ENCODE measurements around the gene CLUH. TPM values are rescaled to one million over a fixed set of nuclear protein-coding genes. Genes with fewer than 3 reads are reported as not detected.

The CLUH gene
- total RNA-seq, 2 donors from 2014 or later = 68.5 to 137 TPM

DNA sequence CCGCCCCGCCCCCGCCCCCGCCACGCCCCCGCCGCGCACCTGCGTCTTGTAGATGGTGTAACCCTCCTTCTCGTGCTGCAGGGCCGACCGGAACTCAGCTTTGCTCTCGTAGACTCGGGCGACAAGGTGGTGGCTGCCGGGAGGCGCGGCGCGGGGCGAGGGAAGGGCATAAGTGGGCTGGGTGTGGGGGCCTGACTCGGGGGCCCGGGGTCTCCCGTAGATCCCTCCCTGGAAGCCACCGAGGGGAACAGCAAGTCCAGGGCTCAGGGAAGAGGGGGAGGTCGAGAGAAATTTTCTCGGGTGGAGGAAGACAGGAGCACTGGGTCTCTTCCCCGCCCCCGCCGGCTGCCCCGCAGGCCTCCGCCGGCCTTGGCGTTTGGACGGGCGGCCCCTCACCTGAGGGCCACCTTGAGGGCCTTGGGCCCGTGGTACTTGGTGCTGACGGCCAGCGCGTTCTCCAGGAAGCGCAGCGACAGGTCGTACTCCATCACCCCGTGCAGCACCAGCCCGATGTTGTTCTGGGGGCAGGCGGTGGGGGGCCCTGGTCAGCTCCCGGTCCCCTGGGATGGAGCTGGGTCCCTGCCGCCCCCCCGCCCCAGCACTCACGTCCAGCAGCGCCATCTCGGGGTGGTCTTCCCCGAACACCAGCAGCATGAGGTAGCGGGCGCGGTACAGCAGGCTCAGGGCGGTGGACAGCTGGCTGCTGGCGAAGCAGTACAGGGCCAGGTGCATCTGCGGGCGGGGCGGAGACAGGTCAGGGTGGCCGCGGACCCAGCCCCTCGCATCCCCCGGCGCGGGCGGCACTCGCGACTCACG is 19.4 kb downstream of the CLUH start:
- no peak overlapping the region for H3K27ac ChIP-seq
- no peaks in the 10 kb centered on the region for H3K4me1 ChIP-seq (replicated peaks)
- 91% methylated on average over 59 of the region's 71 CpGs for WGBS
- H3K36me3 ChIP-seq = peaks cover 8 to 23% of the 10 kb centered on the region in 2 donors
- no peaks in the 10 kb centered on the region for H3K9me3 ChIP-seq
- no peak for DNase-seq (ENCODE audit: low spot score)
- intact Hi-C loops (cut with DNase I) = no loop called here
- no peak overlapping the region for H3K4me3 ChIP-seq
- no peaks in the 10 kb centered on the region for H3K27me3 ChIP-seq (replicated peaks; ENCODE audit: insufficient read depth)
- TF ChIP-seq POLR2AphosphoS5 (IDR thresholded peaks at IDR 0.05) (no peak), POLR2A (IDR thresholded peaks at IDR 0.05) (no peak), CTCF (IDR thresholded peaks at IDR 0.05) (no peak)

- TF ChIP-seq POLR2A (IDR thresholded peaks at IDR 0.05) (no peak), CTCF (IDR thresholded peaks at IDR 0.05) (no peak), POLR2AphosphoS5 (IDR thresholded peaks at IDR 0.05) (no peak)
- no peaks in the 10 kb centered on the region for H3K9me3 ChIP-seq
- intact Hi-C loops (cut with DNase I) = no loop called here
- H3K36me3 ChIP-seq = peaks cover 8 to 16% of the 10 kb centered on the region in 2 donors
- WGBS = 95% methylated on average over 62 of the region's 62 CpGs
- H3K27ac ChIP-seq = no peak overlapping the region
- no peak for DNase-seq (ENCODE audit: low spot score)
- H3K4me1 ChIP-seq (replicated peaks) = no peaks in the 10 kb centered on the region
- H3K27me3 ChIP-seq (replicated peaks; ENCODE audit: insufficient read depth) = no peaks in the 10 kb centered on the region
- H3K4me3 ChIP-seq = no peak overlapping the region
These were observed 20.3 kb downstream of the CLUH start for GRCh38 chr17:2691069-2691871.

DNA sequence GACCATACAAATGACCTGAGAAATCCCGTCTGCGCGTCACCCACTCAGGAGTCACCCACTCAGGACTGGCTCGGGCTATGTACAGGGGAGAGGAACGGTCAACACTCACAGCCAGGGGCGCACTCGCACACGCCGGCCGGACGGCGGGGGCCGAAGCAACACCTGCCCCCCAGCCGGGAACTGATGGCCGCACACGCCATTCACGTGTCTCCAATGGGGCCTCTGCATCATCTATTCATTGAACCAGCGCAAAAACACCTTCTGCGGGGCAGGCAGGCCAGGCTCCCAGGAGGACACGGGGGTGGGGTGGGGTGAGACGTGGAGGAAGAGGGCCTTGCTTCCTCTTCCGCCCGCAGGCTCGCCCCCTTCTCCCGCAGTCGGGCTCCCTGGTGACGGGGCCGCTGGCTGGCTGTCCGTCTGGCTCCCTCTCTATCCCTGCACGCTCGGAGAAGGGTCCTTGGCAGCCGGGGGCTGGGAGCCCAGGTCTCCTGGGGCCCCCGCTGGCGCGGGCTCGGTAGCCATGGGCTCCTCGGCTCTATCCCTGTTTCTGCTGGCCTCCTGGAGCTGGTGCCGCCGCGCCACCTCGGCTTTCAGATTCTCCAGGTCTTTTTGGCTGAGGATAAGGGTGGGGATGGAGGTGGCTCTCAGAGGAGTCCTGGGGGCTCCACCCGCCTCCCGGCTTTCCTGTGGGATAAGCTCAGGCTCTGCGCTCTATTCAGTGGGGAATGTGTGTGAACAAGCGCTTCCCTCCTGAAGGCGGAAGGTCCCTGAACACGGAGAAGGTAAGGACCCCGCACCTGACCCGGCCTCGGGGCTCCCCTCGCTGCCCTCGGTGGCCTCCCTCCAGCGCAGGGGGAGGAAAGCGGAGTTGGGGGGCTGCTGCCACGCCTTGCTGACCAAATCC is 21.1 kb downstream of the CLUH start:
- no peak for TF ChIP-seq POLR2A (IDR thresholded peaks at IDR 0.05)
- TF ChIP-seq CTCF (IDR thresholded peaks at IDR 0.05) = no peak
- TF ChIP-seq POLR2AphosphoS5 (IDR thresholded peaks at IDR 0.05) = no peak
- no peak overlapping the region for H3K27ac ChIP-seq
- H3K4me1 ChIP-seq (replicated peaks) = no peaks in the 10 kb centered on the region
- intact Hi-C loops (cut with DNase I) = no loop called here
- no peaks in the 10 kb centered on the region for H3K9me3 ChIP-seq
- peaks cover 8 to 15% of the 10 kb centered on the region in 2 donors for H3K36me3 ChIP-seq
- WGBS = 90% methylated on average over 52 of the region's 55 CpGs
- H3K4me3 ChIP-seq = no peak overlapping the region
- no peaks in the 10 kb centered on the region for H3K27me3 ChIP-seq (replicated peaks; ENCODE audit: insufficient read depth)
- no peak for DNase-seq (ENCODE audit: low spot score)

DNA sequence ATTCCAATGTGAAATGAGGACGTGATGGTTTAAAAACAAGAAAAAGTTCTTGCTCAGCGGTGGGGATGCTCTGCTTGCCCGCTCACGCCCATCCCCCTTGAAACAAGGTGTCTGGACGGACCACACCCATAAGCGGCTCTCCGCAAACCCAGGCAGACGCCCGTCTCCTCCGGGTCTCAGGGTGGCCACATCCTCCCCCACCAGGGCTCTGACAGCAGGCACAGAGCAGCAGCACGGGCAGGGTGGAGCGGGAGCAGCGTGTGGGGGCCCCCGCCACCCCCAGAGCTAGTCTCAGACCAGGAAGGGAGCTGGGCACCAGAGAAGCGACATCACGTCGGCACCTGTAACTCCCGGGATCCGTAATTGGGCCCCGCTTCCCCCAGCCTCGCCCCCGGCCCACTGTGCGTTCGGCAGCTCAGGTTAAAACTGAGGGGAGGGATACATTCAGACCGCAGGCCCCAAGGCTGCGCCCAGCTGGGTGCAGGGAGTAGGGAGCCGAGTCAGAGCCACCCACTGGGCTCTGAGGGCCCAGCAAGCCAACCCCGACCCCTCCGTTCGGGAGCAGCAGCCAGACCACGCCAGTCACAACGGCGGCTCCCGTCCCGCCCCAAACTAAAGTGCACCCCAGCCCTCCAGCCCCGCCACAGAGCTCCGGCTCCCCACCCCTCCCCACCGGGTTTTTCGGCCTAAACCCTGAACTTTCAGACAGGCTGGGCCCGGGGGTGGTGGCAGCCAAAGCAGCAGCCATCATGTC is 22.0 kb downstream of the CLUH start:
- H3K36me3 ChIP-seq = peaks cover 8 to 12% of the 10 kb centered on the region in 2 donors
- DNase-seq (ENCODE audit: low spot score) = no peak
- no peak overlapping the region for H3K4me3 ChIP-seq
- no peak overlapping the region for H3K27ac ChIP-seq
- H3K9me3 ChIP-seq = no peaks in the 10 kb centered on the region
- TF ChIP-seq POLR2A (IDR thresholded peaks at IDR 0.05) = no peak
- no peak for TF ChIP-seq CTCF (IDR thresholded peaks at IDR 0.05)
- TF ChIP-seq POLR2AphosphoS5 (IDR thresholded peaks at IDR 0.05) = no peak
- H3K4me1 ChIP-seq (replicated peaks) = no peaks in the 10 kb centered on the region
- H3K27me3 ChIP-seq (replicated peaks; ENCODE audit: insufficient read depth) = no peaks in the 10 kb centered on the region
- 69% methylated on average over 38 of the region's 40 CpGs for WGBS
- intact Hi-C loops (cut with DNase I) = loop anchor here (10.0 kb wide), 1 partner anchor 175 kb away; the partner anchor contains the start of gene METTL16

Data from prostate gland (tissue), 2 donors.